Inflammatory macrophage (primary cell): ENCODE data around the gene GRB10.
A peak's percentile ranks its signal among the peaks of the same experiment; 100 is the strongest.

Source experiments
- DNase-seq, 2 donors: peaks; one replicate each; pipeline ENCODE4 v3.0.0-alpha.2; 2020 to 2022

The GRB10 gene

GRCh38 chr7:50632561-50633413, 149.9 kb downstream of the GRB10 start:
- peak; percentile 42 to 58 for DNase-seq

- no peak for DNase-seq
Measured at GRCh38 chr7:50631639-50632038, 151.1 kb downstream of the GRB10 start.

GRCh38 chr7:50631100-50631499, 151.6 kb downstream of the GRB10 start:
- no peak for DNase-seq

GRCh38 chr7:50629238-50629901, 153.3 kb downstream of the GRB10 start:
- no peak for DNase-seq

GRCh38 chr7:50628434-50629084, 154.1 kb downstream of the GRB10 start:
- DNase-seq: no peak

GRCh38 chr7:50627824-50628361, 154.8 kb downstream of the GRB10 start:
- no peak for DNase-seq

GRCh38 chr7:50626286-50626685, 156.4 kb downstream of the GRB10 start:
- DNase-seq: no peak

GRCh38 chr7:50625360-50625759, 157.3 kb downstream of the GRB10 start:
- no peak for DNase-seq

- no peak for DNase-seq
Measured at GRCh38 chr7:50622821-50623220, 159.9 kb downstream of the GRB10 start.

- DNase-seq: no peak
Measured at GRCh38 chr7:50621973-50622490, 160.7 kb downstream of the GRB10 start.

GRCh38 chr7:50621206-50621605, 161.5 kb downstream of the GRB10 start:
- DNase-seq: no peak

- no peak for DNase-seq
Measured at GRCh38 chr7:50620433-50620832, 162.3 kb downstream of the GRB10 start.

GRCh38 chr7:50619684-50620083, 163.0 kb downstream of the GRB10 start:
- DNase-seq: no peak

GRCh38 chr7:50618281-50618680, 164.4 kb downstream of the GRB10 start:
- no peak for DNase-seq

GRCh38 chr7:50615519-50616080, 167.1 kb downstream of the GRB10 start:
- DNase-seq: no peak

- DNase-seq: no peak
Measured at GRCh38 chr7:50614721-50615518, 167.8 kb downstream of the GRB10 start.

GRCh38 chr7:50613473-50613872, 169.2 kb downstream of the GRB10 start:
- no peak for DNase-seq

- no peak for DNase-seq
Measured at GRCh38 chr7:50612704-50613103, 170.0 kb downstream of the GRB10 start.

GRCh38 chr7:50610521-50611277, 172.0 kb downstream of the GRB10 start:
- peak; percentile 36 to 50 for DNase-seq

GRCh38 chr7:50608196-50608906, 174.3 kb downstream of the GRB10 start:
- DNase-seq: no peak
